GM12801 (cell line): ENCODE data around the gene TNPO1.

Experiments used
- TF ChIP-seq, protein P1 (sequence below): IDR thresholded peaks from one replicate; pipeline ENCODE4 v1.5.1; 2011; ENCODE audit warnings: control low read depth; ENCODE audit not compliant: insufficient read length; ENCODE audit errors: extremely low read depth

TNPO1 gene

DNA sequence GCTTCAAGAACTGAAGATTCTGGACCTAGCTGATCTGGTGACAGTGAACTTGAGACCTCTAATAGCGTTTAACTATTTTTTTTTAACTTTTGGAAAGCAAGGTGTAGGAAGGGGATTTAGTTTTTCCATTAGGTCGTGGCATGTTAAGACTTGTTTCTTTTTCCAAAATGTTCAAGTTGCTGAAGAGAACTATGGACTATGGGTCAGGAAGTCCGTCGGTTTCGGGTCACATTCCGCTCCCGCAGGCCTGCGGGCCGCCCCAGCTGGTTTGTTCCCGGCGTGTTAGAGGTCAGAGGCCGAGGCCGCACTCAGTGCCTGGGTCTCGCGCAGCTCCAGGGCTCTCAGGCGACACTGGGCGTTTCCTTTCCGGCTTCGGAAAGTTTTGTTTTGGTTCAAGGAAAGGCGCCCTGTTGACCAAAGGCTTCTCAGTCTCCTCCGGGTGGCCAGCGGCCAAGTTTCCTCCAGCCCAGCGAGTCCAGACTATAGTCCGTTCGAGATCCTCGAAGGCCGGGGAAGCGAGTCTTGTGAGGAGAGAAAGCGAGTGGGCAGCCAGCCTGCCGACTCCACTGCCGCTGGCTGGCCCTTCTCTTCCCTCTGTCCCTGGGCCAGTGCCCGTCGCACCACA lies 138.8 kb downstream of the TNPO1 start:
- TF ChIP-seq, protein P1, sequence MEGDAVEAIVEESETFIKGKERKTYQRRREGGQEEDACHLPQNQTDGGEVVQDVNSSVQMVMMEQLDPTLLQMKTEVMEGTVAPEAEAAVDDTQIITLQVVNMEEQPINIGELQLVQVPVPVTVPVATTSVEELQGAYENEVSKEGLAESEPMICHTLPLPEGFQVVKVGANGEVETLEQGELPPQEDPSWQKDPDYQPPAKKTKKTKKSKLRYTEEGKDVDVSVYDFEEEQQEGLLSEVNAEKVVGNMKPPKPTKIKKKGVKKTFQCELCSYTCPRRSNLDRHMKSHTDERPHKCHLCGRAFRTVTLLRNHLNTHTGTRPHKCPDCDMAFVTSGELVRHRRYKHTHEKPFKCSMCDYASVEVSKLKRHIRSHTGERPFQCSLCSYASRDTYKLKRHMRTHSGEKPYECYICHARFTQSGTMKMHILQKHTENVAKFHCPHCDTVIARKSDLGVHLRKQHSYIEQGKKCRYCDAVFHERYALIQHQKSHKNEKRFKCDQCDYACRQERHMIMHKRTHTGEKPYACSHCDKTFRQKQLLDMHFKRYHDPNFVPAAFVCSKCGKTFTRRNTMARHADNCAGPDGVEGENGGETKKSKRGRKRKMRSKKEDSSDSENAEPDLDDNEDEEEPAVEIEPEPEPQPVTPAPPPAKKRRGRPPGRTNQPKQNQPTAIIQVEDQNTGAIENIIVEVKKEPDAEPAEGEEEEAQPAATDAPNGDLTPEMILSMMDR = no peak

DNA sequence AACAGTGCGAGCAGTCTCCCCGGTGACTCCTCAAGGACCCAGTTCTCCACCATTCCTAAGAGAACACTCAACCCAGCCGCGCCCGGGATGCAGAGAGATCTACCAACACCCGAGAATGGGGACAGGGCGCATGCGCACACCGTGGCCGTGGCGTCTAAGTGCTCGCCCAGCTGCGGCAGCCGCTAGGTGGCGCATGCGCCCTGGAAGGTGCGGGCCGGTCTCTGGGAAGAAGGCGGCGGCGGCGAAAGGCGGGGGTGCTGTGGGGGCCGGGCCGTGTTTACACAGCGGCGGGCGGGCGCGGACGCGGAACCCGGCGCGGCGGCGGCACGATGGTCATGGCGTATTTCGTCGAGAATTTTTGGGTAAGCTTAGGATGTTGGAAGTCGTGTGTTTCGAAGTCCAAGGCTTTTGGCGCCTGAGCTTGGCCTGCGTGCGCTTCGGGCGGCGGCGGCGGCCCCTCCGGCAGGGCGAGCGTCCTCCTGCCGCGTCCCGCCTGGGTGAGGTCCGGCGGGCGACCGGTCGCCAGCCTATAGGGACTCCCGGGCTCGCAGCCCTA lies 139.4 kb downstream of the TNPO1 start, which contains the start of gene FCHO2:
TSS of gene FCHO2 (plus strand) at position 274 of the 556 bp plus-strand sequence. CDS start at position 330, 56 bp downstream.
- TF ChIP-seq, protein P1 = no peak

DNA sequence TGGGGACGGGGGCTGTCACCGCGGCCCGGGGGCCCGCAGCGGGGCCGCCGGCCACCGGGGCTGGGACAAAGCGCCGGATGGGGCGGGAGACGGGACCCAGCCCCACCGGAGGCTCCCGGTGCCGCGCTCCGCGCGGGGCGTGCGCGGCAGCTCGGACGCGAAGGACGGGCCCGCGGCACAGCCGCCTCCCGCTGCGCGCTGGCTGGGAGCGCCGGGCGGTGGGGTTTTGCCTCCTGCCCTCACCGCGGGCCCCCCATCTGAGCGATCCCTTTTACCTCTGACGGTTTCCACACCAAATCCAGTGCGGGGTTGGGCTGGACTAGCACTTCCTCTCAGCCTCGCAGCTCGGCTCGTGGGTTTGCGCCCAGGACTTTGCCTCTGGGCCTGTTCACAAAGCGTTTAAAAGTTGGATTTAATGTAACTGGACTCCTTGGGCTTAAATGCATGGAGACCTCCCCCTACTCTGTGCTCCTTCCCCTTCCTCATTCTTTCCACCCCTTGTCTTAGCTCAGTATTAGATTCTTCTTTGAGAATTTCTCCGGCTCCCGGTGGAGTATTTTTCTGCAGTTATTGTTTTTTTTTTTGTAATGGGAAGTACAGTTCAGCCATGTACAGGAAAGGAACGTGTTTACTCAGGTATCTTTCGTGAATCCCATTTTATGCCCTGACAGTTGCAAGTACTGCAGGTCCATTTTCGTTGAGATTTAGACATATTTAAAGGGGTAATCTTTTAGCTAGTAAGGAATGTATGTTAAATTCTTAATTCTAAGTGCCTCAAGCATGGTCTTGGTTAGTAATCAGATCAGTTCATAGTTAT lies 140.1 kb downstream of the TNPO1 start:
- TF ChIP-seq, protein P1 = no peak

DNA sequence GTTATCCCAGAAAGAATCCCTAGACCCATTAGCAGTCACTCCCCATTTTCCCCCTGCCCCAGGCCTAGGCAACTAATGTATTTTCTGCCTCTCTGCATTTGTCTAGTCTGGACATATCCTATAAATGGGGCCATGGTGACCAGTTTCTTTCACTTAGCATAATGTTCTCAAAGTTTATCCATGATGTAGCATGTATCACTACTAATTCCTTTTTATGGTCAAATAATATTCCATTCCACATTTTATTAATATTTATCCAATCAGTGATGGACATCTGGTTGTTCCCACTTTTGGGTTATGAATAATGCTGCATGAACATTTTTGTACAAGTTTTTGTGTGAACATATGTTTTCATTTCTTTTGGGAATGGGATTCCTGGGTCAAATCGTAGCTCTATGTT lies 140.9 kb downstream of the TNPO1 start:
- TF ChIP-seq, protein P1 = no peak

DNA sequence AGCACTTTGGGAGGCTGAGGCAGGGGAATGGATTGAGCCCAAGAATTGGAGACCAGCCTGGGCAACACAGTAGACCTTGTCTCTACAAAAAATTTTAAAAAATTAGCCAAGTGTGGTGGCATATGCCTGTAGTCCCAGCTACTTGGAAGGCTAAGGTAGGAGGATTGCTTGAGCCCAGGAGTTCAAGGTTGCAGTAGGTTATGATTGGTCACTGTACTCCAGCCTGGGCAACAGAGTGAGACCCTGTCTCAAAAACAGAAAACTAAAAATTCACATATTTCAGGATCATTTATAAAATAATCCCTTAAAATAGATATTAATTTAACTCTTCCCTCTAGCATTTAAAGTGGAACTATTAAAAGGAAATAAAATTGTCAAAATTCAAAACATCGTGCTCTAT lies 142.8 kb downstream of the TNPO1 start:
- TF ChIP-seq, protein P1 = no peak
